H9 (cell line): ENCODE results near the gene GHITM. TPM values are rescaled to one million over a fixed set of nuclear protein-coding genes. Genes with fewer than 3 reads are reported as not detected.

Experiments
- DNase-seq: peaks from one replicate; pipeline ENCODE4 v3.0.0-alpha.2; 2017
- H2AFZ ChIP-seq: one replicate; pipeline ENCODE4 v1.6.1; 2013; ENCODE audit warnings: mild to moderate bottlenecking, low read length, control low read depth, moderate library complexity
- H2AK5ac ChIP-seq: 2 replicates; pipeline ENCODE4 v1.6.1; 2013; ENCODE audit warnings: low read length, control low read depth, mixed read lengths; ENCODE audit not compliant: insufficient read length
- H2BK120ac ChIP-seq: one replicate; pipeline ENCODE4 v1.6.1; 2013; ENCODE audit warnings: low read depth, mild to moderate bottlenecking, low read length, control low read depth, inconsistent platforms; ENCODE audit not compliant: poor library complexity, severe bottlenecking
- H2BK12ac ChIP-seq: 2 replicates; pipeline ENCODE4 v1.6.1; 2013; ENCODE audit warnings: low read length, control low read depth, mixed read lengths, low read depth; ENCODE audit not compliant: insufficient read length
- H2BK15ac ChIP-seq: 2 replicates; pipeline ENCODE4 v1.6.1; 2013; ENCODE audit warnings: low read depth, low read length, control low read depth
- H2BK20ac ChIP-seq: one replicate; pipeline ENCODE4 v1.6.1; 2013; ENCODE audit warnings: low read depth, mild to moderate bottlenecking, low read length, control low read depth, inconsistent platforms; ENCODE audit not compliant: poor library complexity, severe bottlenecking
- H2BK5ac ChIP-seq: 2 replicates; pipeline ENCODE4 v1.6.1; 2013; ENCODE audit warnings: low read length, control low read depth, mixed read lengths; ENCODE audit not compliant: insufficient read length
- H3K14ac ChIP-seq: 2 replicates; pipeline ENCODE4 v1.6.1; 2013; ENCODE audit warnings: low read length, control low read depth; ENCODE audit not compliant: insufficient read depth
- H3K18ac ChIP-seq: 2 replicates; pipeline ENCODE4 v1.6.1; 2013; ENCODE audit warnings: low read depth, mild to moderate bottlenecking, mixed read lengths, low read length, control low read depth; ENCODE audit not compliant: insufficient read length
- H3K23ac ChIP-seq: 2 replicates; pipeline ENCODE4 v1.6.1; 2013; ENCODE audit warnings: low read length, control low read depth, mixed read lengths, low read depth; ENCODE audit not compliant: insufficient read length
- H3K23me2 ChIP-seq: 2 replicates; pipeline ENCODE4 v1.6.1; 2013; ENCODE audit warnings: low read depth, mild to moderate bottlenecking, mixed read lengths, low read length, control low read depth; ENCODE audit not compliant: insufficient read length, poor library complexity, severe bottlenecking
- H3K27ac ChIP-seq: 2 replicates; pipeline ENCODE4 v1.5.1; 2013; ENCODE audit warnings: low read length, control low read depth, mixed read lengths, low read depth; ENCODE audit not compliant: insufficient read length
- H3K27me3 ChIP-seq: 2 replicates; pipeline ENCODE4 v1.6.1; 2013; ENCODE audit warnings: low read length, control low read depth, inconsistent platforms; ENCODE audit not compliant: insufficient read depth
- H3K4ac ChIP-seq: 2 replicates; pipeline ENCODE4 v1.6.1; 2013; ENCODE audit warnings: low read depth, mild to moderate bottlenecking, control low read depth, inconsistent platforms, low read length, moderate library complexity
- H3K4me1 ChIP-seq: 2 replicates; pipeline ENCODE4 v1.6.1; 2013; ENCODE audit warnings: low read length, control low read depth, inconsistent platforms; ENCODE audit not compliant: insufficient read depth
- H3K4me2 ChIP-seq: 2 replicates; pipeline ENCODE4 v1.6.1; 2013; ENCODE audit warnings: low read length, control low read depth, mixed read lengths; ENCODE audit not compliant: insufficient read length, insufficient read depth
- H3K56ac ChIP-seq: 2 replicates; pipeline ENCODE4 v1.6.1; 2013; ENCODE audit warnings: low read depth, mild to moderate bottlenecking, mixed read lengths, low read length, control low read depth; ENCODE audit not compliant: insufficient read length
- H3K79me1 ChIP-seq: 2 replicates; pipeline ENCODE4 v1.6.1; 2013; ENCODE audit warnings: low read depth, mild to moderate bottlenecking, moderate library complexity, low read length, control low read depth, inconsistent platforms; ENCODE audit not compliant: insufficient read depth, poor library complexity, severe bottlenecking
- H3K79me2 ChIP-seq: 2 replicates; pipeline ENCODE4 v1.6.1; 2013; ENCODE audit warnings: low read length, control low read depth, inconsistent platforms; ENCODE audit not compliant: insufficient read depth
- H3K9ac ChIP-seq: 2 replicates; pipeline ENCODE4 v1.6.1; 2013; ENCODE audit warnings: low read length, control low read depth, mixed read lengths; ENCODE audit not compliant: insufficient read length; ENCODE audit errors: extremely low read depth
- H3K9me3 ChIP-seq: one replicate; pipeline ENCODE4 v1.6.1; 2013; ENCODE audit warnings: low read depth, low read length, inconsistent platforms; ENCODE audit not compliant: control insufficient read depth
- H3T11ph ChIP-seq: one replicate; pipeline ENCODE4 v1.6.1; 2013; ENCODE audit warnings: mild to moderate bottlenecking, low read length, control low read depth, inconsistent platforms
- H4K20me1 ChIP-seq: one replicate; pipeline ENCODE4 v1.6.1; 2013; ENCODE audit not compliant: control insufficient read depth, insufficient read length, insufficient read depth
- H4K5ac ChIP-seq: 2 replicates; pipeline ENCODE4 v1.6.1; 2013; ENCODE audit warnings: low read depth, mild to moderate bottlenecking, mixed read lengths, low read length, control low read depth; ENCODE audit not compliant: insufficient read length
- H4K8ac ChIP-seq: replicated peaks from 2 replicates; pipeline ENCODE4 v1.6.1; 2013; ENCODE audit warnings: low read length, control low read depth, mixed read lengths, low read depth; ENCODE audit not compliant: insufficient read length
- H4K91ac ChIP-seq: 2 replicates; pipeline ENCODE4 v1.6.1; 2013; ENCODE audit warnings: low read depth, mild to moderate bottlenecking, moderate library complexity, mixed read lengths, low read length, control low read depth; ENCODE audit not compliant: insufficient read length
- H3K27ac Mint-ChIP-seq, 3 experiments: 2 replicates in 2 of 3; 3 replicates in 1 of 3; pipeline ENCODE4 v1.8.0; 2020 to 2021; ENCODE audit warnings: mixed read lengths in 3 of 3, mild to moderate bottlenecking in 1 of 3, moderate library complexity in 1 of 3
- H3K27me3 Mint-ChIP-seq: 2 replicates; pipeline ENCODE4 v1.8.0; 2021; ENCODE audit warnings: low read depth, mild to moderate bottlenecking, moderate library complexity, mixed read lengths
- H3K36me3 Mint-ChIP-seq, 3 experiments: 2 replicates in 2 of 3; 3 replicates in 1 of 3; pipeline ENCODE4 v1.8.0; 2020 to 2021; ENCODE audit warnings: low read depth in 3 of 3, mixed read lengths in 3 of 3; ENCODE audit not compliant: insufficient read depth in 1 of 3
- H3K4me1 Mint-ChIP-seq, 2 experiments: 2 replicates each; pipeline ENCODE4 v1.8.0; 2020; ENCODE audit warnings: mixed read lengths in 2 of 2
- H3K4me3 Mint-ChIP-seq, 2 experiments: 2 replicates in 1 of 2; 3 replicates in 1 of 2; pipeline ENCODE4 v1.8.0; 2020 to 2021; ENCODE audit warnings: mild to moderate bottlenecking in 2 of 2, mixed read lengths in 2 of 2, moderate library complexity in 1 of 2
- H3K9me3 Mint-ChIP-seq, 2 experiments: 2 replicates in 1 of 2; 3 replicates in 1 of 2; pipeline ENCODE4 v1.8.0; 2020; ENCODE audit warnings: mild to moderate bottlenecking in 2 of 2, mixed read lengths in 2 of 2, moderate library complexity in 1 of 2
- WGBS: extraction: QIAGEN DNeasy Blood & Tissue Kit; methylation state at CpG from one replicate; pipeline ENCODE4 v1.1.7; 2013; ENCODE audit warnings: missing lambda C conversion rate, low lambda C conversion rate, mixed read lengths; ENCODE audit not compliant: insufficient read length; ENCODE audit errors: extremely low coverage; 5-methylcytosine and 5-hydroxymethylcytosine counted together
- total RNA-seq: library from RNA; stranded (reverse); gene quantifications from 2 replicates; pipeline ENCODE4 v1.2.1, GENCODE V29; 2021
- TF ChIP-seq, protein P1 (sequence below): fragments of 200-600 bp; sonication (generic); conservative IDR thresholded peaks from 3 replicates; pipeline ENCODE4 v1.8.0; 2021; ENCODE audit warnings: antibody characterized with exemption, mild to moderate bottlenecking

GHITM gene
- total RNA-seq, 1 experiment from 2014 or later: 95.6 TPM

DNA sequence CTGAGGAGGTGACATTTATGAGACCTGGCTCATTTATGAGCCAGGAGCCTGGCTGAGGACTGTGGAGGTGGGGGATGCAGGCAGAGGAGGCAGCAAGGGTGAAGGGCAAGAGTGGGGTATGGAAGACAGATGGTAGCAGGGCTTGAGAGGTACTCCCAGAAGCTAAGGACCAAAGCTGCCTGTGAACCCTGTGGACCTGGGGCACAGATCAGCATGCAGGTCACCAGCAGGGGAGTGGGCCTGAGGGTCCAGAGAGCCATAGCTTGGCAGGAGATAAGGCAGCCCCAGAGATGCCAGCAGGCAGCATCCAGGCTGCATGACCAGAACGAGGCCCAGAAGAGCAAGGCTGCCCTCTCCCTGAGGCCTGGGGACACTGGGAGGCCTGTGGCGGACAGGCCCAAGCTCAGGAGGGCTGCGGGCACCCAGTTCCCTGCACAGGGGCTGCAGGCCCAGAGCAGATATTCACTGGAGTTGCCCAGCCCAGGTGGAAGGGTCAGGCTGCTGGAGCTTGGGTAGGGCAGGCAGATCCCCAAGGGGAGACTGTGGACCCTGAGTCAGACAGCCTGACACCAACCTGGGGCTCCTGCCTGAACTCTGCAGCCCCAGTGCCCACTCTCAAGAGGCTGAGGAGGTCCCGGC, 37.6 kb downstream of the GHITM start:
- H2BK120ac ChIP-seq: no peak overlapping the region

More for the DNA sequence above, 37.6 kb downstream of the GHITM start:
- Histone ChIP-seq H3K4me2 (no peak overlapping the region), H3K27ac (no peak overlapping the region), H2BK15ac (no peak overlapping the region), H4K5ac (no peak overlapping the region), H3K9ac (no peak overlapping the region), H2BK12ac (no peak overlapping the region), H4K8ac (no peak overlapping the region), H3K27me3 (no peaks in the 10 kb centered on the region; the same call in 1 of the 2 replicates), H3K23ac (no peak overlapping the region), H3K23me2 (no peaks in the 10 kb centered on the region), H3K79me2 (no peaks in the 10 kb centered on the region), H2AK5ac (no peak overlapping the region), H3K4ac (no peak overlapping the region), H3K9me3 (no peaks in the 10 kb centered on the region), H2BK20ac (no peak overlapping the region), H3K4me1 (peaks cover 3% of the 10 kb centered on the region; the same call in 1 of the 2 replicates), H2AFZ (no peak overlapping the region), H3K18ac (no peak overlapping the region), H3K56ac (no peak overlapping the region), H3T11ph (no peak overlapping the region), H3K79me1 (no peaks in the 10 kb centered on the region), H2BK5ac (no peak overlapping the region), H4K91ac (no peak overlapping the region), H4K20me1 (no peaks in the 10 kb centered on the region), H3K14ac (no peak overlapping the region)
- Mint-ChIP-seq H3K4me3 (no peak overlapping the region), H3K4me1 (no peaks in the 10 kb centered on the region), H3K27me3 (peaks cover 3% of the 10 kb centered on the region), H3K36me3 (peaks cover 0 to 8% (median 3%) of the 10 kb centered on the region in 3 experiments; a peak in 4 of 7 replicates), H3K9me3 (peaks cover 7 to 10% of the 10 kb centered on the region in 2 experiments; a peak in 4 of 5 replicates), H3K27ac (peak overlapping the region in 1 of 3 experiments; percentile 30; a peak in 2 of 7 replicates)
- WGBS: no CpG with 5 or more reads among the region's 4 CpGs
- TF ChIP-seq, protein P1, sequence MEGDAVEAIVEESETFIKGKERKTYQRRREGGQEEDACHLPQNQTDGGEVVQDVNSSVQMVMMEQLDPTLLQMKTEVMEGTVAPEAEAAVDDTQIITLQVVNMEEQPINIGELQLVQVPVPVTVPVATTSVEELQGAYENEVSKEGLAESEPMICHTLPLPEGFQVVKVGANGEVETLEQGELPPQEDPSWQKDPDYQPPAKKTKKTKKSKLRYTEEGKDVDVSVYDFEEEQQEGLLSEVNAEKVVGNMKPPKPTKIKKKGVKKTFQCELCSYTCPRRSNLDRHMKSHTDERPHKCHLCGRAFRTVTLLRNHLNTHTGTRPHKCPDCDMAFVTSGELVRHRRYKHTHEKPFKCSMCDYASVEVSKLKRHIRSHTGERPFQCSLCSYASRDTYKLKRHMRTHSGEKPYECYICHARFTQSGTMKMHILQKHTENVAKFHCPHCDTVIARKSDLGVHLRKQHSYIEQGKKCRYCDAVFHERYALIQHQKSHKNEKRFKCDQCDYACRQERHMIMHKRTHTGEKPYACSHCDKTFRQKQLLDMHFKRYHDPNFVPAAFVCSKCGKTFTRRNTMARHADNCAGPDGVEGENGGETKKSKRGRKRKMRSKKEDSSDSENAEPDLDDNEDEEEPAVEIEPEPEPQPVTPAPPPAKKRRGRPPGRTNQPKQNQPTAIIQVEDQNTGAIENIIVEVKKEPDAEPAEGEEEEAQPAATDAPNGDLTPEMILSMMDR: no peak
- DNase-seq: peak; percentile 26
